Cardiac muscle cell (in vitro differentiated cells and primary cell): ENCODE results near the gene RFTN1. TPM values are rescaled to one million over a fixed set of nuclear protein-coding genes. Genes with fewer than 3 reads are reported as not detected.
A peak's percentile ranks its signal among the peaks of the same experiment; 100 is the strongest.

ENCODE experiments used
- DNase-seq, 2 donors: peaks; one replicate each; pipeline versions ENCODE4 v3.0.0 to v3.0.0-alpha.2; 2010 to 2017; ENCODE audit warnings: low read depth in 1 of 2, low spot score in 1 of 2
- H3K27ac ChIP-seq: fragments of 200-600 bp; sonication (generic); 2 replicates; pipeline ENCODE4 v1.5.1; 2016
- H3K27me3 ChIP-seq: fragments of 200-600 bp; sonication (generic); 2 replicates; pipeline ENCODE4 v1.6.0; 2016; ENCODE audit warnings: control low read depth
- H3K36me3 ChIP-seq: fragments of 200-600 bp; sonication (generic); 2 replicates; pipeline ENCODE4 v1.5.1; 2016; ENCODE audit warnings: control low read depth
- H3K4me1 ChIP-seq: fragments of 200-600 bp; sonication (generic); 2 replicates; pipeline ENCODE4 v1.8.1; 2017; ENCODE audit warnings: low read depth, mild to moderate bottlenecking, mixed run types
- H3K4me3 ChIP-seq: fragments of 200-600 bp; sonication (generic); 2 replicates; pipeline ENCODE4 v1.5.1; 2016; ENCODE audit warnings: mild to moderate bottlenecking
- H3K9me3 ChIP-seq: fragments of 200-600 bp; sonication (generic); 2 replicates; pipeline ENCODE4 v1.5.1; 2017; ENCODE audit warnings: low read depth, mild to moderate bottlenecking, control low read depth
- polyA plus RNA-seq: library from polyadenylated mRNA; unstranded; fragments of >200 nt; fragmentation: Nextera tagmentation; extraction: Ambion mirVana; gene quantifications from 2 replicates; pipeline ENCODE4 v1.2.1, GENCODE V29; 2016
- total RNA-seq: library from RNA; depleted of rRNA; stranded (reverse); fragments of >200 nt; gene quantifications from 2 replicates; pipeline ENCODE4 v1.2.3, GENCODE V29; 2016
- TF ChIP-seq, protein P1 (sequence below): IDR thresholded peaks from 2 replicates; pipeline ENCODE4 v1.5.1; 2012; ENCODE audit warnings: low read depth, mild to moderate bottlenecking, low read length

RFTN1 gene
- total and polyA plus RNA-seq, 2 experiments from 2014 or later = 30.6 to 42.4 TPM

DNA sequence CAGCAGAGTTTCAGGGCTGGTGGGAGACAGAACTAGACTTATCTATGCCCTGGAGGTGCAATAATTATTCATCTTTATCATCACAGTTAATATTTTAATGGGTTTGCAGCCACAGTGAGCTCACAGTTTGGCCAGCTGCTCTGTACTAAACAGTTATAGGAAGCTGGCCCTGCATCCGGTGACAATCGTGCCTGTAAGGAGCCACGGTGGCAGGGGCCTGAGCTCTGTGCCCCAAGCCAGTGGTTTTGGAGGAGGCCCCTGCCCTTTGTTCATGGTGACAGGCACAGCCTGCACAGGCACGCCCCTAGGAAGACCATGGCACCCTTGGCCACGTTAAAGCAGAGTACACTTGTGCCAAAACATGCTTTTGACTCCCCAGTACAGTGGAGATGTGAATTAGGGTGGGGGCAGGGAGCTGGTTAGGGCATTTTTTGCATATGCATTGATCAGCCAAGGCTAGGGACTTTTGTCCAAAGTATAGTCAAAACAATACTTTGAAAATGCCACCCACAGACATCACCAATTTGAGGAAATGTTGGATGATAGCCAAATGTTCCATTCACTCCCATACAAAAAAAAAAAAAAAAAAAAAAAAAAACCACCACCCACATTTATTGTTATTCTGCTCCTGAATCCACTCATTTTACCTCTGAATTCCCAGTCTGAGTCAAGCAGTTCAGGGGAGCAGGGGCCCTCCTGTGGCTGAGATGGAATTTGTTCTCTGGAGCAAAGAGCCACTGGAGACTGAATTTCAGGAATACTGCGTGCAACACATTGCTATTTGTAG lies 3.4 kb upstream of the RFTN1 start:
- H3K27ac ChIP-seq = no peak overlapping the region
- DNase-seq = peak; percentile 73 to 80
- H3K4me1 ChIP-seq = peaks cover 10% of the 10 kb centered on the region
- H3K4me3 ChIP-seq = no peak overlapping the region
- H3K36me3 ChIP-seq = no peaks in the 10 kb centered on the region
- H3K27me3 ChIP-seq = no peaks in the 10 kb centered on the region
- TF ChIP-seq, protein P1, sequence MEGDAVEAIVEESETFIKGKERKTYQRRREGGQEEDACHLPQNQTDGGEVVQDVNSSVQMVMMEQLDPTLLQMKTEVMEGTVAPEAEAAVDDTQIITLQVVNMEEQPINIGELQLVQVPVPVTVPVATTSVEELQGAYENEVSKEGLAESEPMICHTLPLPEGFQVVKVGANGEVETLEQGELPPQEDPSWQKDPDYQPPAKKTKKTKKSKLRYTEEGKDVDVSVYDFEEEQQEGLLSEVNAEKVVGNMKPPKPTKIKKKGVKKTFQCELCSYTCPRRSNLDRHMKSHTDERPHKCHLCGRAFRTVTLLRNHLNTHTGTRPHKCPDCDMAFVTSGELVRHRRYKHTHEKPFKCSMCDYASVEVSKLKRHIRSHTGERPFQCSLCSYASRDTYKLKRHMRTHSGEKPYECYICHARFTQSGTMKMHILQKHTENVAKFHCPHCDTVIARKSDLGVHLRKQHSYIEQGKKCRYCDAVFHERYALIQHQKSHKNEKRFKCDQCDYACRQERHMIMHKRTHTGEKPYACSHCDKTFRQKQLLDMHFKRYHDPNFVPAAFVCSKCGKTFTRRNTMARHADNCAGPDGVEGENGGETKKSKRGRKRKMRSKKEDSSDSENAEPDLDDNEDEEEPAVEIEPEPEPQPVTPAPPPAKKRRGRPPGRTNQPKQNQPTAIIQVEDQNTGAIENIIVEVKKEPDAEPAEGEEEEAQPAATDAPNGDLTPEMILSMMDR = peak; percentile 78
- H3K9me3 ChIP-seq = no peaks in the 10 kb centered on the region

- Histone ChIP-seq H3K36me3 (no peaks in the 10 kb centered on the region), H3K4me3 (no peak overlapping the region), H3K4me1 (peaks cover 12% of the 10 kb centered on the region), H3K27me3 (no peaks in the 10 kb centered on the region), H3K9me3 (no peaks in the 10 kb centered on the region), H3K27ac (no peak overlapping the region)
- no peak for DNase-seq
- TF ChIP-seq, protein P1 = no peak
These were observed 2.5 kb upstream of the RFTN1 start for GRCh38 chr3:16515885-16516420.

DNA sequence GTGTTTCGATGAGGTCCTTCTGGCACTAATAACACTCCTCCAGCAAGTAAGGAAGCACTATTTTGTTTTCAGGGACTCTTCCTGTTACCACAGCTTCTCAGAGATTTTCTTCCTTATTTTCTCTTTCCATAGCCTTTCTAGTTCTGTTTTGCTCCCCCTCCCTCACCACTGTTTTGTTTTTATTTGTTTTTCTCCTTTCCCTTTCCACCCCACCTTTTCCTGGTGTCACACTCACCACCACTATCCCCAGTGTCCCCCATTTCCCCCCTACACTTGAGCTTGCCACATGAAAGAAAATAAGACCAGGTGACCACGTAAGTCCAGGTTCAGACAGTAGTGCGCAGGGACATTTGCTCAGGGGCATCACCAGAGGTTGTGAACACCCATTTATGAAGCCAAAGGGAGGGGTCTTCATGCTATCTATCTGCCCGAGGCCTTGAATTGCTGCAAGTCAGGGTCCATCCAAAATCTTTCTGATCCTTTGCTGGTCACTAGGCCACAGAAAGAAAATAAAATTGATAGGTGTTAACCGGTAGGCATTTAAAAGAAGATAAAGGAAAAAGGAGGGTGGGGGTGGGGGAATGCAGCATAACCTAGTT lies 1.4 kb upstream of the RFTN1 start:
- H3K27me3 ChIP-seq = no peaks in the 10 kb centered on the region
- H3K27ac ChIP-seq = no peak overlapping the region
- TF ChIP-seq, protein P1 = no peak
- H3K4me1 ChIP-seq = peaks cover 21% of the 10 kb centered on the region
- H3K9me3 ChIP-seq = no peaks in the 10 kb centered on the region
- no peak for DNase-seq
- H3K36me3 ChIP-seq = no peaks in the 10 kb centered on the region
- H3K4me3 ChIP-seq = no peak overlapping the region

GRCh38 chr3:16514021-16514700 lies 662 bp upstream of the RFTN1 start:
- H3K4me1 ChIP-seq = peaks cover 28% of the 10 kb centered on the region
- no peak for DNase-seq
- no peaks in the 10 kb centered on the region for H3K36me3 ChIP-seq
- TF ChIP-seq, protein P1 = no peak
- H3K27me3 ChIP-seq = no peaks in the 10 kb centered on the region
- H3K27ac ChIP-seq = no peak overlapping the region
- peak overlapping the region; percentile 87 for H3K4me3 ChIP-seq
- no peaks in the 10 kb centered on the region for H3K9me3 ChIP-seq

- no peaks in the 10 kb centered on the region for H3K9me3 ChIP-seq
- H3K4me1 ChIP-seq = peaks cover 44% of the 10 kb centered on the region
- peak overlapping the region; percentile 87 for H3K4me3 ChIP-seq
- H3K27ac ChIP-seq = no peak overlapping the region
- H3K36me3 ChIP-seq = no peaks in the 10 kb centered on the region
- H3K27me3 ChIP-seq = no peaks in the 10 kb centered on the region
- TF ChIP-seq, protein P1 = no peak
- DNase-seq = peak in 1 of 2 donors; percentile 37
These were observed 911 bp downstream of the RFTN1 start for GRCh38 chr3:16512435-16513140.
